Kidney epithelial cell (primary cell): Measurements from ENCODE around the gene RTN4. TPM values are rescaled to one million over a fixed set of nuclear protein-coding genes. Genes with fewer than 3 reads are reported as not detected.

Source experiments
- DNase-seq: peaks from one replicate; pipeline ENCODE4 v3.0.0-alpha.2; 2010; ENCODE audit warnings: low read depth
- H3K27me3 ChIP-seq: 2 replicates; pipeline ENCODE4 v1.6.0; 2011; ENCODE audit warnings: low read length; ENCODE audit not compliant: control insufficient read depth, insufficient read depth
- H3K36me3 ChIP-seq: 2 replicates; pipeline ENCODE4 v1.5.1; 2011; ENCODE audit warnings: low read length; ENCODE audit not compliant: control insufficient read depth, insufficient read depth
- H3K4me3 ChIP-seq: 2 replicates; pipeline ENCODE4 v1.5.1; 2011; ENCODE audit warnings: low read depth, mild to moderate bottlenecking, control low read depth, low read length
- CTCF ChIP-seq: IDR thresholded peaks from 2 replicates; pipeline ENCODE4 v1.5.1; 2011; ENCODE audit warnings: mild to moderate bottlenecking, moderate library complexity, low read length, control low read depth, inconsistent platforms; ENCODE audit not compliant: insufficient read depth, poor library complexity, severe bottlenecking
- total RNA-seq: library from RNA; depleted of rRNA; stranded (reverse); fragments of >200 nt; gene quantifications from 2 replicates; pipeline ENCODE4 v1.2.3, GENCODE V29; 2015

RTN4 gene
- total RNA-seq, 1 donor from 2014 or later, result 382 TPM

GRCh38 chr2:54924121-54924520 is 126.1 kb downstream of the RTN4 start:
- no peak overlapping the region for H3K4me3 ChIP-seq
- TF ChIP-seq CTCF, result no peak
- H3K36me3 ChIP-seq, result no peaks in the 10 kb centered on the region
- no peaks in the 10 kb centered on the region for H3K27me3 ChIP-seq
- DNase-seq, result no peak

Other genes starting within 250 kb of the RTN4 start
- 5.8 and 16.5 TPM in 2 replicates for gene CLHC1, start 181.8 kb upstream of the RTN4 start, total RNA-seq
- 3,043 and 3,295 TPM in 2 replicates for gene RPS27A, start 182.2 kb upstream of the RTN4 start, total RNA-seq
- gene MTIF2, start 218.8 kb upstream of the RTN4 start, total RNA-seq, result 34.8 and 39.9 TPM in 2 replicates